NT2/D1 (cell line): ENCODE results near the gene TSPYL4.

Experiments used
- DNase-seq: peaks from one replicate; pipeline ENCODE4 v3.0.0-alpha.2; 2011; ENCODE audit warnings: low read depth, low spot score
- H3K27me3 ChIP-seq: 2 replicates; pipeline ENCODE4 v1.6.0; 2011; ENCODE audit warnings: mild to moderate bottlenecking; ENCODE audit not compliant: insufficient read length, insufficient read depth
- H3K36me3 ChIP-seq: 2 replicates; pipeline ENCODE4 v1.6.1; 2011; ENCODE audit warnings: mild to moderate bottlenecking, low read length, mixed read lengths; ENCODE audit not compliant: insufficient read depth, insufficient read length
- H3K4me1 ChIP-seq: 2 replicates; pipeline ENCODE4 v1.5.1; 2011; ENCODE audit not compliant: insufficient read depth, insufficient read length
- H3K4me3 ChIP-seq: 2 replicates; pipeline ENCODE4 v1.5.1; 2011; ENCODE audit warnings: low read depth; ENCODE audit not compliant: insufficient read length
- H3K9ac ChIP-seq: 2 replicates; pipeline ENCODE4 v1.6.0; 2011; ENCODE audit warnings: low read depth; ENCODE audit not compliant: insufficient read length
- H3K9me3 ChIP-seq: 2 replicates; pipeline ENCODE4 v1.5.1; 2011; ENCODE audit warnings: mild to moderate bottlenecking, low read length; ENCODE audit not compliant: insufficient read depth
- SUZ12 ChIP-seq: IDR thresholded peaks from 2 replicates; pipeline ENCODE4 v1.6.1; 2011; ENCODE audit not compliant: insufficient read length, insufficient read depth; ENCODE audit errors: extremely low read depth
- YY1 ChIP-seq: IDR thresholded peaks from 2 replicates; pipeline ENCODE4 v1.6.1; 2011; ENCODE audit not compliant: insufficient read length, insufficient read depth
- ZNF274 ChIP-seq: IDR thresholded peaks from 2 replicates; pipeline ENCODE4 v1.6.1; 2011; ENCODE audit warnings: mild to moderate bottlenecking, low read depth, low read length

The TSPYL4 gene

GRCh38 chr6:116218866-116219265 lies 35.0 kb downstream of the TSPYL4 start:
- Histone ChIP-seq H3K9me3 (no peaks in the 10 kb centered on the region), H3K4me1 (no peaks in the 10 kb centered on the region), H3K27me3 (no peaks in the 10 kb centered on the region), H3K36me3 (no peaks in the 10 kb centered on the region), H3K9ac (no peak overlapping the region), H3K4me3 (no peak overlapping the region)
- DNase-seq: no peak
- TF ChIP-seq YY1 (no peak), SUZ12 (no peak), ZNF274 (no peak)

GRCh38 chr6:116218172-116218633 lies 35.7 kb downstream of the TSPYL4 start:
- Histone ChIP-seq H3K27me3 (no peaks in the 10 kb centered on the region), H3K36me3 (no peaks in the 10 kb centered on the region), H3K9me3 (no peaks in the 10 kb centered on the region), H3K9ac (no peak overlapping the region), H3K4me3 (no peak overlapping the region), H3K4me1 (no peaks in the 10 kb centered on the region)
- TF ChIP-seq SUZ12 (no peak), YY1 (no peak), ZNF274 (no peak)
- no peak for DNase-seq

GRCh38 chr6:116217069-116217468 lies 36.8 kb downstream of the TSPYL4 start:
- Histone ChIP-seq H3K4me3 (no peak overlapping the region), H3K36me3 (no peaks in the 10 kb centered on the region), H3K27me3 (no peaks in the 10 kb centered on the region), H3K4me1 (no peaks in the 10 kb centered on the region), H3K9ac (no peak overlapping the region), H3K9me3 (no peaks in the 10 kb centered on the region)
- TF ChIP-seq ZNF274 (no peak), SUZ12 (no peak)
- no peak for DNase-seq

- no peak for DNase-seq
- H3K36me3 ChIP-seq: no peaks in the 10 kb centered on the region
- H3K4me1 ChIP-seq: no peaks in the 10 kb centered on the region
- no peaks in the 10 kb centered on the region for H3K9me3 ChIP-seq
- H3K4me3 ChIP-seq: no peak overlapping the region
- TF ChIP-seq YY1 (no peak), SUZ12 (no peak), ZNF274 (no peak)
- H3K27me3 ChIP-seq: no peaks in the 10 kb centered on the region
- H3K9ac ChIP-seq: no peak overlapping the region
These were observed 38.5 kb downstream of the TSPYL4 start for GRCh38 chr6:116215414-116215813.

- H3K36me3 ChIP-seq: no peaks in the 10 kb centered on the region
- no peak for TF ChIP-seq YY1
- TF ChIP-seq ZNF274: no peak
- no peak for TF ChIP-seq SUZ12
- no peaks in the 10 kb centered on the region for H3K9me3 ChIP-seq
- no peak overlapping the region for H3K9ac ChIP-seq
- H3K4me1 ChIP-seq: no peaks in the 10 kb centered on the region
- H3K4me3 ChIP-seq: no peak overlapping the region
- H3K27me3 ChIP-seq: no peaks in the 10 kb centered on the region
- DNase-seq: no peak
These were observed 39.2 kb downstream of the TSPYL4 start for GRCh38 chr6:116214681-116215080.

- TF ChIP-seq ZNF274 (no peak), YY1 (no peak), SUZ12 (no peak)
- no peak for DNase-seq
- Histone ChIP-seq H3K9ac (no peak overlapping the region), H3K27me3 (no peaks in the 10 kb centered on the region), H3K36me3 (no peaks in the 10 kb centered on the region), H3K4me3 (no peak overlapping the region), H3K4me1 (no peaks in the 10 kb centered on the region), H3K9me3 (no peaks in the 10 kb centered on the region)
These were observed 43.0 kb downstream of the TSPYL4 start for GRCh38 chr6:116210750-116211425.

- no peaks in the 10 kb centered on the region for H3K4me1 ChIP-seq
- H3K27me3 ChIP-seq: no peaks in the 10 kb centered on the region
- no peak overlapping the region for H3K9ac ChIP-seq
- H3K4me3 ChIP-seq: no peak overlapping the region
- DNase-seq: no peak
- no peaks in the 10 kb centered on the region for H3K36me3 ChIP-seq
- TF ChIP-seq ZNF274 (no peak), SUZ12 (no peak), YY1 (no peak)
- no peaks in the 10 kb centered on the region for H3K9me3 ChIP-seq
These were observed 43.6 kb downstream of the TSPYL4 start for GRCh38 chr6:116210316-116210715.
